ENCODE data around the gene OGDHL.

DNA sequence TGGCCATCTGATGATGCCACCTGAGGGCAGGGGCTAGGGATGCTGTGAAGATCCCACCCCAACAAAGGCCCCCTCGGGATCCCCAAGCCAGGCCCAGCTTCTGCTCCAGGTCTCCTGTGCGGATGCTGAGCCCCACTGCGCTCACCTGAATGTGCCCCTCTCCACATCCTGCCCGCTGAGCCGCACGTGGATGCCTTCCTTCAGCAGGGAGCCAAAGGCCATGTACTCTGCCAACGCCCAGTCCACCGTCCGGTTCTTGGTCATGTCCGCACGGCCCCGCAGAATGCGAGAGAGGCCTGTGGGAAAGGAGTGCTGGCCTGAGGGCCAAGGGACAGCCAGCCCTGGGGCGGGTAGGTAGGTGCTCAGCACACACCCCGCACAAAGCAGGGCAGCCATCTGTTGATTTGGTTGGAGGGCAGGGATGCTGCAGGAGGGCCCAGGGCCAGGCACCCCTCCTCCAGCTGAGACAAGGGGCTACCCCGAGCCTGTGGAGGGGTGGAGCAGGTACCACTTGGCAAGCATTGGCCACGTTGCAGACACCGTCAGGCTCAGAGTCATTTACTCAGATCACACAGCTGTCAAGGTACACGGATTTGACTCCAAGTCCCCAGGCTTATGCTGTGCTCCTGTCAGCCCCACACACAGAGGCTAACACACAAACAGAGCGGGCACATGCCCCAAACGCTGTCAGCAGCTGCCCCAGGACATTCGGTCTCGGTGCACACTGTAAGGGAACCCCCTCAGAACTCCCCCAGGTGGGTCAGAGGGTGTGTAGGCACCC is 19.2 kb downstream of the OGDHL start:
- TF ChIP-seq POLR2AphosphoS5 (IDR thresholded peaks at IDR 0.05), result no peak
- TF ChIP-seq, protein P1, sequence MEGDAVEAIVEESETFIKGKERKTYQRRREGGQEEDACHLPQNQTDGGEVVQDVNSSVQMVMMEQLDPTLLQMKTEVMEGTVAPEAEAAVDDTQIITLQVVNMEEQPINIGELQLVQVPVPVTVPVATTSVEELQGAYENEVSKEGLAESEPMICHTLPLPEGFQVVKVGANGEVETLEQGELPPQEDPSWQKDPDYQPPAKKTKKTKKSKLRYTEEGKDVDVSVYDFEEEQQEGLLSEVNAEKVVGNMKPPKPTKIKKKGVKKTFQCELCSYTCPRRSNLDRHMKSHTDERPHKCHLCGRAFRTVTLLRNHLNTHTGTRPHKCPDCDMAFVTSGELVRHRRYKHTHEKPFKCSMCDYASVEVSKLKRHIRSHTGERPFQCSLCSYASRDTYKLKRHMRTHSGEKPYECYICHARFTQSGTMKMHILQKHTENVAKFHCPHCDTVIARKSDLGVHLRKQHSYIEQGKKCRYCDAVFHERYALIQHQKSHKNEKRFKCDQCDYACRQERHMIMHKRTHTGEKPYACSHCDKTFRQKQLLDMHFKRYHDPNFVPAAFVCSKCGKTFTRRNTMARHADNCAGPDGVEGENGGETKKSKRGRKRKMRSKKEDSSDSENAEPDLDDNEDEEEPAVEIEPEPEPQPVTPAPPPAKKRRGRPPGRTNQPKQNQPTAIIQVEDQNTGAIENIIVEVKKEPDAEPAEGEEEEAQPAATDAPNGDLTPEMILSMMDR (IDR thresholded peaks at IDR 0.05), result no peak

Measured in transverse colon (tissue), 4 donors.